Muscle of arm (tissue), 12 donors: ENCODE results near the gene RPL3. TPM values are rescaled to one million over a fixed set of nuclear protein-coding genes. Genes with fewer than 3 reads are reported as not detected.

ENCODE experiments used
- DNase-seq: peaks from one replicate; pipeline ENCODE4 v3.0.0-alpha.2; 2013
- polyA plus RNA-seq, 12 donors: library from polyadenylated mRNA; unstranded; fragments of 120-200 nt; gene quantifications; one replicate each; pipeline ENCODE4 v1.2.1, GENCODE V29; 2013; ENCODE audit not compliant: insufficient read length in 12 of 12

RPL3 gene
- polyA plus RNA-seq, 12 donors: 997 to 3,135 (median 2,410) TPM

DNA sequence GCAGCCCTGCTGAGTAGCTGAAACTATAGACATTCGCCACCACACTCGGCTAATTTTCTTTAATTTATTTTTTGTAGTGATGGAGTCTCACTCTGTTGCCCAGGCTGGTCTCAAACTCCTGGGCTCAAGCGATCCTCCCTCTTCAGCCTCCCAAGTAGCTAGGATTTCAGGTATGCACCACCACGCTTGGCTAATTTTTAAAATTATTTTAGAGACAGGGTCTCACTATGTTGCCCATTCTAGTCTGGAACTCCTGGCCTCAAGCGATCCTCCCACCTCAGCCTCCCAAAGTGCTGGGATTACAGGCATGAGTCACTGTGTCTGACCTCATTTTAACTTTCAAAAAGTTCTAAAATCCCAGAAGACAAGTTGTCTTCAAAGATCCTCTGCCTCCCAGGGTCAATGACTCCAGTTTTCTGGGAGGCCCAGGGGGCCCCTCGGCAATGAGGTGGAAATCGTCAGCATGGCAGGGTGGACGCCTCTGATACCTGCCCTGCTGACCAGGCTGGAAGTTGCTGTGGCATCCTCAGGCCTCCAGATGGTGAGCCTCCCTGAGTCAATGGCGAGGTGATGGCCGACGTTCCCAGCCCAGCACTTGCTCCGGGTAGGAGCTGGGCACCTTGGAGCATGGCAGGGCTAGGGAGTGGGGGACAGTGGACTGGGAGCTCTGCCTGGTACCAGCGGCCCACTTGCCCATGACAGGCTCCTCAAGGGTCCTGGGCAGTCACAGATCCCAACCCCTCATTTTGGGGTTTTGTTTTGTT, 31.1 kb downstream of the RPL3 start:
- no peak for DNase-seq

DNA sequence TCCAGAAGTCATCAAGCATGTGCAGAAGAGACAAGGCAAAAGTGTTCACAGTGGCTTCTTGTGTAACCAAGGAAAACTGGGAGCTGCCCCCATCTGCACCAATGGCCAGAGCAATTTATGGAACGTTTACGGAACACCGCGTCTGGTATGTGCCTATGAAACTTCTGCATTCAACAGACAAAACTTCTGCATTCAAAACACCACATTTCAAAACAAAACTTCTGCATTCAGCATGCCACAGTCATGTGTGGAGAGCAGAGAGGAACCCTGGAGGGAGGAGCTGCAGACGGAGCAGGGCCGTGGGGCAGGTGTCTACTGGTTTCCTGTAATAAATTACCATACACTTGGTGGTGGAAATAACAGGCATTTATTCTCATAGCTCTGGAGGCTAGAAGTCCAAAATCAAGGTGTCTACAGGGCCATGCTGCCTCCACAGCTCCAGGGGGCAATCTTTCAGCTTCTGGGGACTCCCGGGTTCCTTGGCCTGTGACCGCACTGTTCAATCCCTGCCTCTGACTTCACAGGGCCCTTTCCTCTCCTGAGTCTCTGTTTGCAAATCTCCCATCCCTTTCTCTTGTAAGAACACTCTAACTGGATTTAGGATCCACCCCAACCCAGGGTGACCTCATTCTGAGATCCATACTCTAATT, 32.2 kb downstream of the RPL3 start:
- DNase-seq: no peak

DNA sequence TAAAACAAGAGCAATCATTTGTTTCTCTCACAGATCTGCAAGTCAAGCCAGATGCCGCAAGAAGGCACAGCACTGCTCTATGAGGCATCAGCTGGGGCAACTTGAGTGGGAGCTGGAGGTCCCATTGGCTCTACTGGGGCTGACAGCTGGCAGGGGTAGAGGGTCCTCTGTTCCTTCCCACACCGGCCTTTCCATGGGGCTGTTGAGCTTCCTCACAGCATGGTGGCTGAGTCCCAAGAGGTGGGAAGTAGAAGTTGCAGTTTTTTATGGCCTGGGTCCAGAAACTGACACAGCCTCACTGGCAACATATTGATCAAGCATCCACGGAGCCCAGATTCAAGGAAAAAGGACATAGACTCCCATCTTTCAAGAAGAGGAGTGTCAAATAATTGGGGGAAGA, 34.4 kb downstream of the RPL3 start:
- DNase-seq: no peak

DNA sequence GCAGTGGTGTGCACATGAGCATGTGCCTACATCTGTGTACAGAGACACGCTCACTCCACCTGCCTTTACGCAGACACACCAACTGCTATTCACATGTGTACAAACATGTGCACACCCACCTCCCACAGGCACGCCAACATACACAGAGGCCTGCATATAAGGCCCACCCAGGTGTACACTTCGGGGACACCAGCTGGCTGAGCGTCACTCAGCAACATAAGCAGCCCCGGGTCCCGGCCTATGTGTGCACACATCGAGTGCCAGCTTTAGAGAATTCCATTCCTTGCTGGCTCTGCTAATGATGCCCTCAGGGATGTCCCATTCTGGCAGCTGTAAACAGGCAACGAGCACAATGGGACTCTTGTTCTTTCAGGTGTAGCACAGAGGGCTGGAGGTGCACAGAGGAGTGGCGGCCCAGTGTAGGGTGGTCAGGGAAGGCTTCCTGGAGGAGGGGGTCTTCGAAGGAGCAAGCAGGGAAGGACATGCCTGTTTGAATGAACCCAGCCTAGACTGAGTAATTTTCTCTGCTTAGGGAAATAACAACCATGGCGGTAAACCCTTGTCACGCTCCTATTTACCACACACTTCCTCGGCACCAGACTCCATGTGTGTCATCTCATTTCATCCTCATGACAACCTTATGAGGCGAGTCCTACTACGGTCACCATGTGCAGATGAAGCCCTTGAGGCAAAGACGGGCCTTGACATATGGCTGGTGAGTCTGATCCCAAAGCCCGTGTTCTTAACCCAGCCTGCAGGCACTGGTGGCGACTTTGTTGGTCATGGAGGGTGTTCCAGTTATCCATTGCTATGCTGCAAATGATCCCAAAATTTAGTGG, 35.1 kb downstream of the RPL3 start:
- DNase-seq: no peak

DNA sequence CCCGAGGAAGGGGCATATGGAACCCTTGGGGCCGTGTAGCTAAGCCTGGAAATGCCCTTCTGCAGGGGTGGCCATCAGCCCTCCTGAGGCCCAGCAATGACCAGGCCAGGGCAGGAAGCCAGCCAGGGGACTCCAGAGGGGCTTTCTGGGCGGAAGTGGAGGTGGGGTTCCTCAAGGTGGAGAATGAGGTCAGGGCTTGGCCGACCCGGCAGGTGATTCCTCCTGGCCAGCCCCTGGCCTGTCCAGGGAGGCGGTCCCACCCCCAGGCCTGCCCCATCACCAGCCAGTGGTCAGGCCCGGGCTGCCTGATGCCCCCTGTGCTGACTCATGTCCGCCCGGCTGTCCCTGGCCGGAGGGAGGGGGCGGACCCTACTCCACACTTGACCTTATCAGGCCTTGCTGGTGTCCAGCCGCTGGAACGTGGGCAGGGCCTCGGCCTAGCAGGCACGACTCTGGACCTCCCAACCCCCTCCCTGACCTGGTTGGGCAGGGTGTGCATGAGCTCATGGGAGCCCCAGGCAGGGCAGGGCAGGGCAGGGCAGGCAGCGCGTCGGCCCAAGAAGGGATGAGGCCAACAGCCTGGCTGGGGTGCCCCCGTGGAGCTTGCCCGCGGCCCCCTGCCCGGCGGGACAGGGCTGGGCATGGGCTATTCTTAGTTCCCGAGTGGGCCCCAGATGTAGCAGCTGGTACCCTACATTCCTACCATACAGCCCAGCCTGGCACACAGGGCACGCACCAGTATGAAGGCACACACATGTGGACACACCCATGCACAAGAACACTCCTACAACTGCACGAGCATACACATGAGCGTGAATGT, 35.9 kb downstream of the RPL3 start:
- no peak for DNase-seq

DNA sequence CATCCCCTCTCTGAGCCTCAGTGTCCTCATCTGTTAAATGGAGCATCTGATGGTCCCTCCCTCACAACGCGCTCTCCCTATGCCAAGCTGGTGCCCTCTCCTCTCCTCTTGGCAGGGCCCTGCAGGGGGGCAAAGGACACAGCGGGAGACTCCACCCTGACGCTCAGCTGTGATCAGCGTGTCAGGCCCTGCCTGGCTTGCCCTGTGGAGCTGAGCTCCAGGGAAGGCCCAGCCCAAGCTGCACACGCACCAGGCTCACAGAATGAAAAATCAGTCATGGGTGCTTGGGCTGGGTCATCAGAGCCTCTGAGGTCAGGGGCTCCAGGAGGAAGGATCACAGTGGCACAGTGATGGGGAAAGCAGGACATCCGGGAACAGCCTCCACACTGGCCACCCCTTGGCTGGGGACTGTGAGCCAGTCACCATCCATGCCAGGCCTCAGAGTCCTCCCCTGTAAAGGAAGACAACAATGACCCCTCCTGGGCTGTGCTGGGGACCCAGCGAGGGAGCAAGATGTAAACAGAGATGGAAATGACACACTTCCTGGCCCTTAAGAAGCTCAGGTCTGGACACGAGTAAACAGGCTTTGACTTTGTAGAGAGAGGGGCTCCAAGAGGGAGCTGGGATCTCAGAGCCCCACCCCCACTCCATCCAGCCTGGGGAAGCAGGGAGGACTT, 36.6 kb downstream of the RPL3 start:
- no peak for DNase-seq

DNA sequence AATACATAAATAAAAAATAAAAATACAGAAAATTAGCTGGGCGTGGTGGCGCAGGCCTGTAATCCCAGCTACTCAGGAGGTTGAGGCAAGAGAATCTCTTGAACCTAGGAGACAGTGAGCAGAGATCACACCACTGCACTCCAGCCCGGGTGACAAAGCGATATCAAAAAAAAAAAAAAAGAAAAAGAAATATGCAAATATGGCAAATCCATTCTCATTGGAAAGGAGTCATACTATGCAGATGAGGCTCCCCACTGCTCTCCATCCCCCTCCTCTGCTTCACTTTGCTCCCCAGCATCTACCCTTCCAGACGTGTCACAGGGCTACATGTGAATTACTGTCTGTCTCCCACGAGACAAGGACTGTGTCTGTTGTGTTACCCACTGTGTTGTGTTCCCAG, 38.3 kb downstream of the RPL3 start:
- no peak for DNase-seq

DNA sequence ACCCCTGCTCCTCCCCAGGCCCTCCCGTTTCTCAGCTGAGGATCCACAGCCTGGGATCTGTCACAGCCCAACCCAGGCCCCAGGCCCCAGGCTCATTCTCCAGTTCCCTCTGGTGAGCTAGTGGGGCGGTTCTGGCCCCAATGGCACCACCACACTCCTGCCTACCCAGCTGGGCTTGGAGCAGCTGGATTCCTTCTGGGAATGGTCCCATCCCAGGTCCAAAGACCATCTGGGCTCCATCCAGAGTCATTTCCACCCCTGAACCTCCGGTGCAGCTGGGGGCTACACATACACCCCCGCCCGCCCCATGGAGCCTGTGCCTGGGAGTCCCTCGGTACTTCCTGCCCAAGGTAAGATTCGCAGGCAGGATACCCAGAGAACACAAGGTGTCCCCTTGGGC, 39.2 kb downstream of the RPL3 start:
- no peak for DNase-seq

DNA sequence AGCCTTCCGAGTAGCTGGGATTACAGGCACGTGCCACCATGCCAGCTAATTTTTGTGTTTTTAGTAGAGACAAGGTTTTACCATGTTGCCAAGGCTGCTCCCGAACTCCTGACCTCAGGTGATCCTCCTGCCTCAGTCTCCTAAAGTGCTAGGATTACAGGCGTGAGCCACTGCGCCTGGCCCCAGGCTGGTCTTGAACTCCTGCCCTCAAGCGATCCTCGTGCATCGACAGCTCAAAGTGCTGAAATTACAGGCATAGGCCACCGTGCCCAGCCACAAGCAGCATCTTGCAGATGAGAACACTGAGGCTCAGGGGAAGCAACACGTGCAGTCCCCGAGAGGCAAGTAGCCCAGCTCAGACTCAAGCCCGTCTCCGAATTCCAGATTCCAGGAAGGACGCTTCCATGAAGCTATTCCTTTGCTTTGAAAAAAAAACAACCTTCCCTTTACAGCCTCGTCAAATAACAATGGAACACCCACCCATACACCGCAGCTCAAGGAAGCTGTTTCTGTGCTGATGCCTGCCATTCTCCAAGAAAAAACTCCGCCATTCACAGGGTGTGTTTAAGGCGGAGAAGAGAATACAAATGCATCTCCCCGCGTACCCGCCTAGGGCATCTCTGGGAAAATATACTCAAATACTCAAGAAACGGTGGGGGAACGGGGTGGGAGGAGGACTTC, 40.1 kb downstream of the RPL3 start:
- DNase-seq: no peak

DNA sequence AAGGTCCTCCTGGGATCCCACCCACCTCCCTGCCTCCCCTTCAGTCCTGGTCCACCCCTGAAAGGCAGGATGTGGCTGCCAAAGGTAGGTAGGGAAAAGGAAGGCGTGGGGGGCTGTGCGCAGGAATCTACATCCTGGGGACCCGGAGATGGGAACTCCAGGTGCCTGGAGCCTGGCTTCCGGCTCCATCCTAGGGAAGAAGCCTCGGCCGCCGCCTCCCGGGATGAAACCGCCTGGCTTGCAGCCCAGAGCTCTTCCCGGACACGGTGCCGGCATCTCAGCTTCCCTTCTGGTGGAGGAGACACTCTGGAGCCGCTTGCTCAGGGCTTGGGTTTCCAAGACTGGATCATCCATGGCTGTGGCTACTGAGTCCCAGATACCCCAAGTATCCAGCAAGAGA, 41.4 kb downstream of the RPL3 start:
- no peak for DNase-seq

DNA sequence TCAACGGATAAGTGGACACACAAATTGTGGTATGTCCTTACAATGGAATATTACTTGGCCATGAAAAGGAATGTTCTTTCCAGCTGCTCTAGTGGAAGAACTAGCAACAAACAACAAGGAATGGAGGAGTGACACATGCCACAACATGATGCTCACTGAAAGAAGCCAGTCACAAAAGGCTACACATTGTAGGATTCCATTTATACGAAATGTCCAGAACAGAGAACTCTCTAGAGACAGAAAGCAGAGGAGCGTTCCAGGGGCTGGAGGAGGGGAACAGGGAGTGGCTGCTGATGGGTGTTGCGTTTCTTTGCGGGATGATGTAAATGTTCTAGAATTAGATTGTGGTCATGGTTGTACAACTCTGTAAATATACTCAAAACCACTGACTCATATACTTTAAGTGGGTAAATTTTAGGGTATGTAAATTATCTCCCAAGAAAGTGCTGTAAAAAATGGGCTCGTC, 42.2 kb downstream of the RPL3 start:
- DNase-seq: no peak

DNA sequence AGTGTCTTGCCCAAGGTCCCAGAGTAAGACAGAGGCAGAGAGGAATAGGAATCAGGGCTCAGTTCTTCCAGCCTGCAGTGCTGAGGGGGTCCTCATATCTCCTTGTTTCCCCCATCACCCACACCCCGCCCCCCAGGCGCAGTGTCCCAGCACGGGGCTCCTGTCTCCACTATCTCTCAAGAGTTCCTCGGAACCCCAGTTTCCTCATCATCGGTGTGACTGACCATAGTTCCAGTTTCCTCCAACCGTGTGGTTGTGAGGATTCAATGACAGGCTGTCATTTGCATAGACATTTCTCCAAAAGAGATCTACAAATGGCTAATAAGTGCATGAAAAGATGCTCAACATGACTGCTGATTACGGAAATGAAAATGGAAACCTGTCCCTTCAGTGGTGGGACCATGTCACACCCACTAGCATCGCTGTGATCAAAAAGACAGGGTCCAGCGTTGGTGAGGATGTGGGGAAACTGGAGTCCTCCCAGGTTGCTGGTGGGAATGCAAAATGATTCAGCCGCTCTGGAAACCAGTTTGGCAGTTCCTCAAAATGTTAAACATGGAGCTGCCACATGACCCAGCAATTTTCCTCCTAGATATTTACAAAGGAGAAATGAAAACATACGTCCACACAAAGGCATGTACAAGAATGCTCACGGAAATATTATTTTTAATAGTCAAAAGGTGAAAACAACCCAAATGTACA, 42.8 kb downstream of the RPL3 start:
- no peak for DNase-seq

DNA sequence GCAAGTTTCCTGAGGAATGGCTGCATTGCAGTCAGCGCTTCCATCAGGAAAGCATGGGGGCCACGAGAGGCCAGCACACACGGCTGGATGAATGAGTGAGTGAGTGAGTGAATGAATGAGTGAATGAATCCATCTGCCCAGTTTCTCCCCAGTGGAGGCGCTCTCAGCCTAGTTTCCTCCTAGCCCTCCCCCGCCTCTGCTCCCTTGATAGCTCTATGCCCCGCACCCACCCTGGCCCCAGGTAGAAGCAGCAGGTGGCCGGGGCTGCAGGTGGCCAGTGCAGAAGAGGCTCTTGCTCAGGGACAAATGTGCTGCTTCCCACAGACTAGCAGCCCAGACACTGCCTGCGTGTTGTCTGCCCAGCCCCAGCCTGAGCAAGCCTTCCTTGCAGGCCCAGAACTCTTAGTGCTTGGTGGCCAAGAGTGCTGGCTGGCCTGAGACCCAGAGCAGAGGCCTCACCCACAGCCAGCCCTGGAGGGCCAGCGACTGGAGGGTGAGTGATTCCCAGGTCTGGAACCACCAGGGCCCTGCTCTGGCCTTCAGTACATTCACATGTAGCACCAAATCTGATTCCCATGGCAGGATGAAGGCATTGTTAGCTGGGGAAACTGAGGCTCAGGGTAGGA, 43.5 kb downstream of the RPL3 start:
- DNase-seq: no peak

DNA sequence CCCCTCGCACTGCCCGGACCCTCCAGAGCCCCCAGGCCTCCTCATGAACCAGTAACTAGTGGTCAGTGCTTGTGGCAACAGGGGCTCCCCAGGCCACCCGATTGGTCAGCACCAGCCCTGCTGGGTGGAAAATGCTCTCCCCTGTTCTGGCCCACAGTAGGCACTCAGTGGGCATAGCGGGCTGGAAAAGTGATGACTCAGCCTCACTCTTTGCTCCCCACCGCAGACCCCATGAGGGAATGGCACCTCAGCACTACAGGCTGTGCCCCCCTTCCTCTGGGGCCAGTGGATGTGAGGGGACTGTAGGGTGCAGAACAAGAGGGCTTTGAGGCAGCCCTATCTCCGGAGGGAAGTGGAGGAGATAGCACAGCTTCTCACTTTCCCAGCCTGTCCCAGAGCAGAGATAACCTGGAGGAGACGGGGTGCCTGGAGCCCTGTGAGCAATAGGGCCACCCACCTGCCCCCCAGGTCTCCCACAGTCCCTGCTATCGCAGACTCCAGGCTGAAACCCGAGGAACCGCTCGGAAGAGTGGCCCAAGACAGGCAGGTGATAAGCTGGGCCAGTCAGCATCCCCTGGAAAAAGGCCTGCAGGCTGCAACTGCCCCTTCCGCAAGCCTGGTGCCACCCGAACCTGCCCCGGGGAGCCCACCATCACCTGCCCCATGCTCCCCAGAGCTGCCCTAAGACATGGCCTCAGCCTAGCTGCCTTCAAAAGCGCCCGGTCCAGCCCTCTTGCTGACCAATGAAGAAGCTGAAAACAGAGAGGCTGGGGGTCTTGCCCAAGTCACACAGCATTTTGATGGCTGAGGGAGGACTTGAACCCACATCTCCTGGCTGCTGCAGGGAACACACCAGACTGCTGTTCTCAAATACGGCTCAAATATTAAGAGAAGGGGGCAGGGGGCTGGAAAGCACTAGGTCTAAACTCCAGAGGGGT, 45.2 kb downstream of the RPL3 start:
- no peak for DNase-seq

DNA sequence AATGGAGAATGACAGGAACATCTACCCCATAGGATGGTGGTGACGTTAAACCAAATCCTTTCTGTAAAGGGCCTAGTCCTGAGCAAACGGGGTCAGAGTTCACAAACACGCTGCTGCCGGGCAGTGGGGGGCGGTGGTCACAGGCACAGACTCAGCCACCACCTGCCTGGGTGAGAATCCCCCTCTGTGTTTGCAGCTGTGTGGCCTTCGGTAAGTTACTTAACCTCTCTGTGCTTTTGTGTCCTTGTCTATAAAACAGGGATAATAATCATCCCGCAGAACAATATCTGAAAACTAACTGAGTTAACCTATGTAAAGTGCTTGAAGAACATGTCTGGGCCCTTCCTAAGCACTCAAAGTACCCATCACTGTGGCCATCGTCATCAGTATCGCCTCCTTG, 48.6 kb downstream of the RPL3 start:
- no peak for DNase-seq

DNA sequence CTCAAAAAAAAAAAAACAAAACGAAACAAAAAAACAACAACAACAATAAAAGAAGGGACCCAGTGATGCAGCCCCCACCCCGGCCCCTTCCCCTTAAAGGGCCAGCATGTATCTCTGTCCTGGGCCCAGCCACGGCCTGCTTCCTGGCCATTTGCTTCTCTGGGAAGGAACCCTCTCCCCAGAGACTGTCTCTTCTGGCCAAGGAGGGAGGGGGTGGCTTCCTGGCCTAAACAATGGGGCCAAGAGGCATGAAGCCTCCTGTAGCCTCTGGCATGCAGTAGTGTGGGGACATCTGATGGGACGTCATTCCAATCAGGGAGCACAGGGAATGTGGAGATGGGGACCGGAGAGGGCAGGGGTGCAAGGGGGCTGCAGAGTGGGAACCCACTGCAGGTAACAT, 49.1 kb downstream of the RPL3 start:
- no peak for DNase-seq

DNA sequence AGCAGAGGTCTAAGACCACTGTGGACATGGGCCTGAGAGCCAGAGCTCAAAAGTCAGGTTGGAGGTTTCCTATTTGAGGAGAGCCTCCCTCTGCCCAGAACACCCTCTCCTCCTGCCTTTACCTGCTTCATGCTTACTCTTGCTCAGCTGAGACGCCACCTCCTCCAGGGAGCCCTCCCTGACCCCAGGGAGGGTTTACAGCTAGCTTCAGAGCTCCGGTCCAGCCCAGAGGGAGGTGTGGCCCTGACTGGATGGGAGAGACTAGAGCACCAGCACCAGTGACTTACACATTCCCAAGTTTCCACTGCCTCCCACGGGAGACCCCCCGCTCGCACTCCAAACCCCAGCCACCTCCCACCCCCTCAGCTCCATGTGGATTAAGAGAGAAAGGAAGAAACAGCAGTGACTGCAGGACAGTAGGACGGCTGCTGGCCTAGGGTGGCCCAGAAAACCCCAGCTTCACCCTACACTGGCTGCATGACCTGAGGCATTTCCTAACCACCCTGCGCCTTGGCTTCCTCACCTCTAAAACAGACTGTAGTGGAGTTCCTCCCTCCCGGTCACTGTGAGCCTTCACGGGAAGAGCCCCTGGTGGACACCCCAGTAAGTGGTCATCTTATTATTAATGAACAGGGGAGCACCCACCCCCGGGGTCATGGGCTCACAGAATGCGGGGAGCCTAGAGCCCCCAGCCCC, 50.2 kb downstream of the RPL3 start:
- DNase-seq: no peak

DNA sequence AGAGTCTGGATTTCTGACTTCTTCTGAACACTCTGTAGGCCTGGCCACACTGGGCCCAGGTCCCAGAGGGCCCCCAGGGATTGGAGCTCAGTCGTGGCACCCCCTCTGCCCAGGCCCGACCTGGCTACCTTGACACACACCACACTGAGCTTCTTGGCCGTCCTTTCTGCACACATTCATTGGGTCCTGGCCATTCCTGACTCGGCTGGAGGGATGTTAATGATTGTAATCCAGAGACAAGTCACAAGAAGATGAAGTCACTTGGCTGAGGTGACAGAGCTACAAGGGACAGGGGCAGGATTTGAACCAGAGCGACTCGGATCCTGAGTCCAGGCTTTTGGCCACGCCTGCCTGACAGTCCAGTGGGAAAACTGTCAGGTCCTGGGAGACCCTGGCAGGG, 50.8 kb downstream of the RPL3 start:
- no peak for DNase-seq
